ENCODE data around the gene INHBE.

Gene INHBE

DNA sequence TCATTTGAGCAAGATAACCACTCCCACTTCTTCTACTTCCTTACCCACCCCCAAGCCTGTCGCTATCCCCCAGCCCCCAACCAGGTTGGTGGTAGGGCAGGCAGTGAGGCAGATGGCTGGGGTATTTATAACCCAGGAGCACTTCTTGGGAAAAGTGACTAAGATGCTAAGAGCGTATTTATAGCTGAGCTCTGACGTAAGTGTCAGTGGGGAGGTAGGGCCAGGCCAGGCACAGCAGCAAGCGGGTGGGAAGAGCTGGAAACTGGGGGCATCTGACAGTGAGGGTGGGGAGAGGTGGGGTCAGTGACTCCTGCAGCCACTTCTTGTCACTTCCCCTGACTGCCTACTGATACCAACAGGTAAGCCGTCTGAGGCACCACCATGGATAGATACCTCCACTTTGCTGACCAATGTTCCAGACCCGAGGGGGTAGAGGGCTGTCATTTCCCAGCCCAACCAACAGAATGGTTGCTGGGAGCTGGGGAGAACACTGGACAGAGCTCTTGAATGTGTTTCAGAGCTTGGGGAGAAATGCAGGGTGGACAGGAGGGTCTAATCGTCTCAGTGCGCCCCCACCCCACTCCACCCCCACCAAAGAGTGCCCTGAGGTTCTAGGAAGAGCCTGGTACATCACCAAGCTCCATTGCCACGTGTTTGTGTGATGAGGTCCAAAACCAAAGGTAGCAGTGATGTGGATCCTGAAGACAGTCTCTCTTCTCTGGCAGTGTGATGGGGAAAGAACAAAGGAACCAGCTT is 2.7 kb upstream of the INHBE start:
- Histone ChIP-seq H2AK5ac (ENCODE audit: low read length, severe bottlenecking) (no peak overlapping the region), H3K18ac (ENCODE audit: low read depth in 1 of 2, low read length in 2 of 2) (peak overlapping the region in 1 of 2 experiments; percentile 37), H3K4me1 (ENCODE audit: control insufficient read depth, insufficient read depth, low read depth, low read length) (peaks cover 24% of the 10 kb centered on the region), H2AFZ (ENCODE audit: low read depth, low read length) (no peak overlapping the region), H3K14ac (ENCODE audit: low read length in 2 of 2) (no peak overlapping the region), H2BK12ac (ENCODE audit: low read length in 2 of 2) (peak overlapping the region in 1 of 2 experiments; percentile 2), H3K9me3 (ENCODE audit: control insufficient read depth, low read length) (no peaks in the 10 kb centered on the region), H3K4ac (ENCODE audit: low read depth in 1 of 2, low read length in 2 of 2) (peak overlapping the region in 1 of 2 experiments; percentile 35), H3K9ac (ENCODE audit: low read length) (peak overlapping the region; percentile 79), H3K23ac (ENCODE audit: low read length in 2 of 2) (no peak overlapping the region), H3K27ac (ENCODE audit: low read length, poor library complexity, severe bottlenecking) (no peak overlapping the region), H3K27me3 (ENCODE audit: control insufficient read depth in 1 of 2, insufficient read depth in 1 of 2, low read length in 2 of 2) (peaks cover 5 to 6% of the 10 kb centered on the region in 2 experiments), H2BK5ac (ENCODE audit: low read depth, low read length, poor library complexity, severe bottlenecking) (no peak overlapping the region), H3K4me2 (ENCODE audit: low read length, poor library complexity, severe bottlenecking) (no peak overlapping the region), H3K36me3 (ENCODE audit: control insufficient read depth in 1 of 2, insufficient read depth in 2 of 2, low read depth in 1 of 2, low read length in 2 of 2) (no peaks in the 10 kb centered on the region), H2BK15ac (ENCODE audit: low read depth, poor library complexity, severe bottlenecking) (peak overlapping the region; percentile 26), H3K4me3 (ENCODE audit: insufficient read depth in 1 of 2, low read depth in 1 of 2, low read length in 2 of 2) (peak overlapping the region in 1 of 2 experiments; percentile 47), H4K91ac (ENCODE audit: low read length) (peak overlapping the region; percentile 43), H3K79me1 (replicated peaks; ENCODE audit: low read length, poor library complexity, severe bottlenecking) (no peaks in the 10 kb centered on the region), H4K8ac (ENCODE audit: low read length) (no peak overlapping the region), H2BK120ac (ENCODE audit: low read depth, low read length) (no peak overlapping the region)
- DNase-seq, result peak; percentile 97
- 23% methylated on average over 6 of the region's 9 CpGs for WGBS

DNA sequence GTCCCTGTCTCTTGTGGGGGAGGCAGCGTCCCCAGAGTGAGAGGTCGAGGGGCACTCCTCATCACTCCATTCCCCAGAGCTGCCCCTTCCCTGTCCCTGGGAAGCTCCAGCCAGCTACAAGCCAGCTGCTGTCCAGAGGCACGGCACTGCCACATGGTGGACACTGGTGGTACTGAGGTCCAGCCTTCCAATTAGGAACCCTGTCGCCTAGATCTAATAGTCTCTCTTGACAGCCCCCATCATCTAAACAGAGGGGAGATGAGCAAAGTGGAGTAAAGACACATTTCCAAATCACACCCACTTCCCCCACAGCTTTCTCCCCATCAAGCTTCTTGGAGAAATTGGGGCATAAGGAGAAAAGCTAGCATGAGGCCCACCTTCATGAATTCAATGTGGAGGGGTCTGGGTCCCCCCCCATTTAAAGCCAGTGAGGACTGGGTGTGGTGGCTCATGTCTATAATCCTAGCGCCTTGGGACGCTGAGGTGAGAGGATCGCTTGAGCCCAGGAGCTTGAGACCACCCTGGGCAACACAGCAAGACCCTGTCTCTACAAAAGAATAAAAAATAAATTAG is 2.1 kb upstream of the INHBE start:
- Histone ChIP-seq H2AK5ac (ENCODE audit: low read length, severe bottlenecking) (no peak overlapping the region), H3K23ac (ENCODE audit: low read length in 2 of 2) (no peak overlapping the region), H2AFZ (ENCODE audit: low read depth, low read length) (no peak overlapping the region), H3K36me3 (ENCODE audit: control insufficient read depth in 1 of 2, insufficient read depth in 2 of 2, low read depth in 1 of 2, low read length in 2 of 2) (no peaks in the 10 kb centered on the region), H2BK120ac (ENCODE audit: low read depth, low read length) (no peak overlapping the region), H3K4me1 (ENCODE audit: control insufficient read depth, insufficient read depth, low read depth, low read length) (peaks cover 24% of the 10 kb centered on the region), H4K8ac (ENCODE audit: low read length) (no peak overlapping the region), H3K4me2 (ENCODE audit: low read length, poor library complexity, severe bottlenecking) (no peak overlapping the region), H2BK5ac (ENCODE audit: low read depth, low read length, poor library complexity, severe bottlenecking) (no peak overlapping the region), H3K9me3 (ENCODE audit: control insufficient read depth, low read length) (no peaks in the 10 kb centered on the region), H2BK15ac (ENCODE audit: low read depth, poor library complexity, severe bottlenecking) (no peak overlapping the region), H3K27ac (ENCODE audit: low read length, poor library complexity, severe bottlenecking) (no peak overlapping the region), H2BK12ac (ENCODE audit: low read length in 2 of 2) (no peak overlapping the region), H3K79me1 (replicated peaks; ENCODE audit: low read length, poor library complexity, severe bottlenecking) (no peaks in the 10 kb centered on the region), H3K27me3 (ENCODE audit: control insufficient read depth in 1 of 2, insufficient read depth in 1 of 2, low read length in 2 of 2) (peaks cover 5 to 6% of the 10 kb centered on the region in 2 experiments), H3K18ac (ENCODE audit: low read depth in 1 of 2, low read length in 2 of 2) (no peak overlapping the region), H3K14ac (ENCODE audit: low read length in 2 of 2) (no peak overlapping the region), H4K91ac (ENCODE audit: low read length) (peak overlapping the region; percentile 43), H3K4me3 (ENCODE audit: insufficient read depth in 1 of 2, low read depth in 1 of 2, low read length in 2 of 2) (no peak overlapping the region), H3K9ac (ENCODE audit: low read length) (peak overlapping the region; percentile 79), H3K4ac (ENCODE audit: low read depth in 1 of 2, low read length in 2 of 2) (no peak overlapping the region)
- 22% methylated on average over 6 of the region's 7 CpGs for WGBS
- peak; percentile 88 for DNase-seq

DNA sequence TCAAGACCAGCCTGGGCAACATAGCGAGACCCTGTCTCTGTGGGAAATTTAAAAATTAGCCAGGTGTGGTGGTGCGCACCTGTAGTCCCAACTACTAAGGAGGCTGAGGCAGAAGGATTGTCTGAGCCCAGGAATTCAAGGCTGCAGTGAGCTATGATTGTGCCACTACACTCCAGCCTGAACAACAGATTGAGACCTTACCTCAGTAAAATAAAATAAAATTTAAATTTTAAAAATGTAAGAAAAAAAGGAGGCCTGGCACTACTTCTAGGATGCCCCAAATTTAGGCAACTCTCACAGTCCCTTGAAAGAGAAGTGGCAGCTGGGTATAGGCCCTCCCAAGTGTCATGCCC is 918 bp upstream of the INHBE start:
- WGBS, result 100% methylated on average over 2 of the region's 2 CpGs
- no peak overlapping the region for H2BK15ac ChIP-seq (ENCODE audit: low read depth, poor library complexity, severe bottlenecking)
- no peak for DNase-seq
- H2AFZ ChIP-seq (ENCODE audit: low read depth, low read length), result no peak overlapping the region
- H3K27ac ChIP-seq (ENCODE audit: low read length, poor library complexity, severe bottlenecking), result no peak overlapping the region
- H2BK12ac ChIP-seq (ENCODE audit: low read length in 2 of 2), result no peak overlapping the region
- H3K79me1 ChIP-seq (replicated peaks; ENCODE audit: low read length, poor library complexity, severe bottlenecking), result no peaks in the 10 kb centered on the region
- H3K18ac ChIP-seq (ENCODE audit: low read depth in 1 of 2, low read length in 2 of 2), result no peak overlapping the region
- H3K27me3 ChIP-seq (ENCODE audit: control insufficient read depth in 1 of 2, insufficient read depth in 1 of 2, low read length in 2 of 2), result peaks cover 5 to 6% of the 10 kb centered on the region in 2 experiments
- H3K4me1 ChIP-seq (ENCODE audit: control insufficient read depth, insufficient read depth, low read depth, low read length), result peaks cover 27% of the 10 kb centered on the region
- no peak overlapping the region for H3K4ac ChIP-seq (ENCODE audit: low read depth in 1 of 2, low read length in 2 of 2)
- H3K23ac ChIP-seq (ENCODE audit: low read length in 2 of 2), result no peak overlapping the region
- H3K4me2 ChIP-seq (ENCODE audit: low read length, poor library complexity, severe bottlenecking), result no peak overlapping the region
- H4K91ac ChIP-seq (ENCODE audit: low read length), result no peak overlapping the region
- H2AK5ac ChIP-seq (ENCODE audit: low read length, severe bottlenecking), result no peak overlapping the region
- no peak overlapping the region for H3K14ac ChIP-seq (ENCODE audit: low read length in 2 of 2)
- H4K8ac ChIP-seq (ENCODE audit: low read length), result no peak overlapping the region
- no peaks in the 10 kb centered on the region for H3K36me3 ChIP-seq (ENCODE audit: control insufficient read depth in 1 of 2, insufficient read depth in 2 of 2, low read depth in 1 of 2, low read length in 2 of 2)
- H2BK120ac ChIP-seq (ENCODE audit: low read depth, low read length), result no peak overlapping the region
- H3K9me3 ChIP-seq (ENCODE audit: control insufficient read depth, low read length), result no peaks in the 10 kb centered on the region
- H3K4me3 ChIP-seq (ENCODE audit: insufficient read depth in 1 of 2, low read depth in 1 of 2, low read length in 2 of 2), result no peak overlapping the region
- no peak overlapping the region for H2BK5ac ChIP-seq (ENCODE audit: low read depth, low read length, poor library complexity, severe bottlenecking)
- no peak overlapping the region for H3K9ac ChIP-seq (ENCODE audit: low read length)

DNA sequence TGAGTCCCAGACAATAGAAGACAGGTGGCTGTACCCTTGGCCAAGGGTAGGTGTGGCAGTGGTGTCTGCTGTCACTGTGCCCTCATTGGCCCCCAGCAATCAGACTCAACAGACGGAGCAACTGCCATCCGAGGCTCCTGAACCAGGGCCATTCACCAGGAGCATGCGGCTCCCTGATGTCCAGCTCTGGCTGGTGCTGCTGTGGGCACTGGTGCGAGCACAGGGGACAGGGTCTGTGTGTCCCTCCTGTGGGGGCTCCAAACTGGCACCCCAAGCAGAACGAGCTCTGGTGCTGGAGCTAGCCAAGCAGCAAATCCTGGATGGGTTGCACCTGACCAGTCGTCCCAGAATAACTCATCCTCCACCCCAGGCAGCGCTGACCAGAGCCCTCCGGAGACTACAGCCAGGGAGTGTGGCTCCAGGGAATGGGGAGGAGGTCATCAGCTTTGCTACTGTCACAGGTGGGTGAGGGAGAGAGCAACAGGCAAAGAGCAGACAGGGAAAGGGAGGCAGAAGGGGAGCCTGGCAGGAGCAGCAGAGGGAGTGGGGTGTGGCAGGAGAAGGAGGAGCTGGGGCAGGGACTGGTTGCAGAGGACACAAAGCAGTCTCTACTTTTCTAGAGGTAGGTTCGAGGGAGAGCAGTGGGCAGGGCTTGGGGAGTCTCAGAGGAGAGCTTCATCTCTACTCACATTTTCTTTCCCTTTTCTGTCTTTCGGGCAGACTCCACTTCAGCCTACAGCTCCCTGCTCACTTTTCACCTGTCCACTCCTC is 452 bp downstream of the INHBE start:
- 45% methylated on average over 10 of the region's 10 CpGs for WGBS
- Histone ChIP-seq H2BK12ac (ENCODE audit: low read length in 2 of 2) (peak overlapping the region in 1 of 2 experiments; percentile 73), H2BK120ac (ENCODE audit: low read depth, low read length) (no peak overlapping the region), H2BK15ac (ENCODE audit: low read depth, poor library complexity, severe bottlenecking) (peak overlapping the region; percentile 29), H3K18ac (ENCODE audit: low read depth in 1 of 2, low read length in 2 of 2) (peak overlapping the region in 1 of 2 experiments; percentile 11), H2BK5ac (ENCODE audit: low read depth, low read length, poor library complexity, severe bottlenecking) (no peak overlapping the region), H3K4ac (ENCODE audit: low read depth in 1 of 2, low read length in 2 of 2) (no peak overlapping the region), H3K79me1 (replicated peaks; ENCODE audit: low read length, poor library complexity, severe bottlenecking) (no peaks in the 10 kb centered on the region), H3K36me3 (ENCODE audit: control insufficient read depth in 1 of 2, insufficient read depth in 2 of 2, low read depth in 1 of 2, low read length in 2 of 2) (no peaks in the 10 kb centered on the region), H3K4me3 (ENCODE audit: insufficient read depth in 1 of 2, low read depth in 1 of 2, low read length in 2 of 2) (no peak overlapping the region), H3K9ac (ENCODE audit: low read length) (no peak overlapping the region), H3K23ac (ENCODE audit: low read length in 2 of 2) (no peak overlapping the region), H3K27ac (ENCODE audit: low read length, poor library complexity, severe bottlenecking) (no peak overlapping the region), H3K4me1 (ENCODE audit: control insufficient read depth, insufficient read depth, low read depth, low read length) (peaks cover 29% of the 10 kb centered on the region), H3K14ac (ENCODE audit: low read length in 2 of 2) (peak overlapping the region in 1 of 2 experiments; percentile 29), H3K27me3 (ENCODE audit: control insufficient read depth in 1 of 2, insufficient read depth in 1 of 2, low read length in 2 of 2) (peaks cover 5 to 10% of the 10 kb centered on the region in 2 experiments), H3K9me3 (ENCODE audit: control insufficient read depth, low read length) (no peaks in the 10 kb centered on the region), H2AK5ac (ENCODE audit: low read length, severe bottlenecking) (no peak overlapping the region), H4K91ac (ENCODE audit: low read length) (no peak overlapping the region), H4K8ac (ENCODE audit: low read length) (no peak overlapping the region), H2AFZ (ENCODE audit: low read depth, low read length) (no peak overlapping the region), H3K4me2 (ENCODE audit: low read length, poor library complexity, severe bottlenecking) (peak overlapping the region; percentile 17)
- DNase-seq, result no peak

All from mesenchymal stem cell (in vitro differentiated cells and primary cell).